Activated T-helper 2 cell treated with anti-CD3 and anti-CD28 coated beads, Interferon-gamma antibody, Interleukin-2, Interleukin-4, amounts not matched to agents 10 μg/mL and 5 μg/mL and 100 μg/mL, durations not matched to agents 14 hours and 24 hours and 36 hours (primary cell): ENCODE results near the gene LAMB2. TPM values are rescaled to one million over a fixed set of nuclear protein-coding genes. Genes with fewer than 3 reads are reported as not detected.

Experiments
- DNase-seq: peaks from one replicate; pipeline ENCODE4 v3.0.0; 2021; ENCODE audit warnings: low spot score
- H3K27ac Mint-ChIP-seq: one replicate; pipeline ENCODE4 v1.8.0; 2021; ENCODE audit warnings: mixed read lengths
- H3K27me3 Mint-ChIP-seq: one replicate; pipeline ENCODE4 v1.8.0; 2021; ENCODE audit warnings: low read depth, mixed read lengths
- H3K36me3 Mint-ChIP-seq: one replicate; pipeline ENCODE4 v1.8.0; 2021; ENCODE audit warnings: low read depth, mixed read lengths
- H3K4me1 Mint-ChIP-seq: one replicate; pipeline ENCODE4 v1.8.0; 2021; ENCODE audit warnings: low read depth, mixed read lengths
- H3K4me3 Mint-ChIP-seq: one replicate; pipeline ENCODE4 v1.8.0; 2021; ENCODE audit warnings: low read depth, mild to moderate bottlenecking, moderate library complexity, mixed read lengths
- H3K9me3 Mint-ChIP-seq: one replicate; pipeline ENCODE4 v1.8.0; 2021; ENCODE audit warnings: mixed read lengths
- intact Hi-C: fragments of 100-400 bp; cut with micrococcal nuclease; formaldehyde crosslinking; loops from one replicate; pipeline ENCODE4 v1.15.1; 2023
- total RNA-seq: library from RNA; stranded (reverse); gene quantifications from 2 replicates; pipeline ENCODE4 v1.2.3, GENCODE V29; 2022

LAMB2 gene
- 0.34 TPM in 1 of 2 replicates, not detected in the other for total RNA-seq

DNA sequence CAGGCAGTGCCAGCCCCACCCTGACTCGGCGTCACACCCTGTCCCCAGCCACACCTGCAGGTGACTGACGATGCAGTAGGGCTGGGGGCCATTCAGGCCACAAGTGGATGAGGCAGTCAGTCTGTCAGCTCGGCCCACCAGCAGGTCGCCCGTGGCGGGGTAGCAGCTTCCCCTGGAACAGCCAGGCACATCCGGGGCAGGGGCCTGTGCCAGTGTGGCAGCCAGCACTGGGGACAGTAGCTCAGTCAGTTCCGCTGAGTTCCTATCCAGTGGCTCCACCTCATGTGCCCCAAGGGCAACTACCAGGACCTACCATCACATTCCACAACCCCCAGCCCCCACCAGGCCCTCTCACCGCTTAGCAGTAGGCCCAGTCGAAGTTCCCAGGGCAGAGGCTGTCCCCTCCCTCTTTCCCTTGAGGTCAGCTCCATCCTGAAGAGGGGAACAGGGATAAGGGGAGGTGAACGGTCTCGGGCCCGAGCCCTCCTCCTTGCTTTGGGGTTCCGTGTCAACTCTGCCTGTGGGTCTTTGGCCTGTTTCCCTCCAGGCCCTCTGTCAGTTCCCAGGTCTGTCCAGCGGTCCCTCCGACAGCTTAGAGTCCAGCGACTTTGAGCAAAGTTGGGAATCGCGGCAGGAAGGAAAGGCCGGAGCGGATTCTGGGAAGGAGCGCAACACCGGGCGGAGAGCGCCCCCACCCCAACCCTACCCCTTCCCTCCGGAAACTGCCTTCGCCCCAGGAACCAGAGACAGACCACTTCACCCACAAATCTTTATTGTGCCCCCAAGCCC is at the start of gene LAMB2:
Gene LAMB2, minus strand, starts transcription at position 614 of the 789 bp plus-strand sequence. Its CDS starts 183 bp downstream, at position 431.
- H3K4me3 Mint-ChIP-seq: no peak within 1 kb of the TSS
- H3K27me3 Mint-ChIP-seq: peaks cover 10% of the 10 kb centered on the region
- no peaks in the 10 kb centered on the region for H3K36me3 Mint-ChIP-seq
- DNase-seq: no peak
- H3K4me1 Mint-ChIP-seq: peaks cover 1% of the 10 kb centered on the region
- H3K9me3 Mint-ChIP-seq: no peaks in the 10 kb centered on the region
- intact Hi-C loops: no loop called here
- no peak within 1 kb of the TSS for H3K27ac Mint-ChIP-seq

DNA sequence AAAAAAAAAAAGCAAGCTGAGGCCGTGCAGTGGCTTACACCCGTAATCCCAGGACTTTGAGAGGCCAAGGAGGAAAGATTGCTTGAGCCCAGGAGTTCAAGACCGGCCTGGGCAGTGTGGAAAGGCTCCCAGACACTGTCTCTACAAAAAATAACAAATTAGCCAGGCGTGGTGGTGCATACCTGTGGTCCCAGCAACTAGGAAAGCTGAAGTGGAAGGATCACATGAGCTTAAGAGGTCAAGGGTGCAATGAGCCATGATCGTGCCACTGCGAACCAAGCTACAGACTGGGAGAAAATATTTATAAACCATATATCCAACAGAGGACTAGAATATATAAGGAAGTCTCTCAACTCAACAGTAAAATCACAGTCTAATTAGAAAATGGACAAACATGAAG is 48.5 kb upstream of the LAMB2 start:
- intact Hi-C loops: no loop called here
- no peaks in the 10 kb centered on the region for H3K4me1 Mint-ChIP-seq
- no peaks in the 10 kb centered on the region for H3K36me3 Mint-ChIP-seq
- no peak for DNase-seq
- no peak overlapping the region for H3K27ac Mint-ChIP-seq
- H3K9me3 Mint-ChIP-seq: no peaks in the 10 kb centered on the region
- H3K27me3 Mint-ChIP-seq: peaks cover 11% of the 10 kb centered on the region
- no peak overlapping the region for H3K4me3 Mint-ChIP-seq

DNA sequence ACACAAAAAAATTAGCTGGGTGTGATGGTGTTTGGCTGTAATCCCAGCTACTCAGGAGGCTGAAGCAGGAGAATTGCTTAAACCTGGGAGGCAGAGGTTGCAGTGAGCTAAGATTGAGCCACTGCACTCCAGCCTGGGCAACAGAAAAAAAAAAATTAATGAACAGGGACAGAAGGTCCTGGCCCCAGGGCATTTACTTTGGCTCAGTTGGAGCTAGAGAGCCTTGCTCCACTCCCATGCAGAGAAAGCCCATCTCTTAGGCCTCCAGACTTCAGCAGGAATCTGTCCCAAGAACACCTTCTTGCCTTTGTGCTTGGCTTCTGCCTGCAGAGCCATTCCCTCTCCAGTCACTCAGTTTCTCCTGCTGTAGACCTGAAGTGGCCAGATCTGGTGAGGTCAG is 47.3 kb upstream of the LAMB2 start:
- Mint-ChIP-seq H3K27me3 (peaks cover 11% of the 10 kb centered on the region), H3K27ac (no peak overlapping the region), H3K4me1 (no peaks in the 10 kb centered on the region), H3K36me3 (no peaks in the 10 kb centered on the region), H3K9me3 (no peaks in the 10 kb centered on the region), H3K4me3 (no peak overlapping the region)
- intact Hi-C loops: no loop called here
- DNase-seq: no peak

DNA sequence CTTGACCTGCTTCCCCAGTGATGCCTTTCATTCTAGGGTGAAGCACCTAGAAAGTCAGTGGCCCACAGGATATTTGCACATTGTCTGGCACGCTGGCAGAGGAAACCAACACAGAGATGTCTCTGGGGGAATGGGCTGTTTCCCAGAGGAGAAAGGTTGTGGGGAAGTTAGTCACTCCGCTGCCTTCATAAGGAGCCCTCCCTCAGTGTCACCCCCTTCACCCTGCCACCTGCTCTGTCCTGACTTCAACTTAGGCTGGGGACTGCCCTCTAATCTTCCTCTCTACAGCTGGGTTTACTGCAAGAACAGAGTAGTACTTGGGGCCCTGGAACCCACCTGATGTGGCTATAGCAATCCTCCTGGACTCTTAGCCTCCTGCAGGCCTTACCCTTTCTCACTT is 44.2 kb upstream of the LAMB2 start:
- H3K27me3 Mint-ChIP-seq: peaks cover 11% of the 10 kb centered on the region
- intact Hi-C loops: loop anchor here (10.0 kb wide), 1 partner anchor 98 kb away; the partner anchor contains the start of gene C3orf62
- no peaks in the 10 kb centered on the region for H3K36me3 Mint-ChIP-seq
- no peak for DNase-seq
- no peak overlapping the region for H3K27ac Mint-ChIP-seq
- H3K9me3 Mint-ChIP-seq: no peaks in the 10 kb centered on the region
- H3K4me1 Mint-ChIP-seq: peaks cover under 1% of the 10 kb centered on the region
- H3K4me3 Mint-ChIP-seq: no peak overlapping the region

DNA sequence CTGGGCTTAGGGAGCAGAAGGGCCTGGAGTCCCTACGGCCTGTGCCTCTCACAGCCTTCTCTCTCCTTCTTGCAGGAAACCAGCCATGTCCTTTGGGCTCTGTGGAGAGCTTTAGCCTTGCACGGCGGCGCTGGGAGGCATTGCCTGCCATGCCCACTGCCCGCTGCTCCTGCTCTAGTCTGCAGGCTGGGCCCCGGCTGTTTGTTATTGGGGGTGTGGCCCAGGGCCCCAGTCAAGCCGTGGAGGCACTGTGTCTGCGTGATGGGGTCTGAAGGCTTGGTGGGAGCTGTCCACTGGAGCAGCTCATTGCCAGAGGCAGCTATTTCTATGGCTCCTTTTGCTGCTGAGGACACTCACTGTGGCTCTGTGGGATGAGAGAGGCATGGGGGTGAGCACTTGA is 42.7 kb upstream of the LAMB2 start:
- intact Hi-C loops: loop anchor here (10.0 kb wide), 1 partner anchor 99 kb away; the partner anchor contains the start of gene C3orf62
- Mint-ChIP-seq H3K9me3 (no peaks in the 10 kb centered on the region), H3K4me3 (no peak overlapping the region), H3K36me3 (no peaks in the 10 kb centered on the region), H3K4me1 (peaks cover 5% of the 10 kb centered on the region), H3K27me3 (peaks cover 9% of the 10 kb centered on the region), H3K27ac (no peak overlapping the region)
- no peak for DNase-seq

DNA sequence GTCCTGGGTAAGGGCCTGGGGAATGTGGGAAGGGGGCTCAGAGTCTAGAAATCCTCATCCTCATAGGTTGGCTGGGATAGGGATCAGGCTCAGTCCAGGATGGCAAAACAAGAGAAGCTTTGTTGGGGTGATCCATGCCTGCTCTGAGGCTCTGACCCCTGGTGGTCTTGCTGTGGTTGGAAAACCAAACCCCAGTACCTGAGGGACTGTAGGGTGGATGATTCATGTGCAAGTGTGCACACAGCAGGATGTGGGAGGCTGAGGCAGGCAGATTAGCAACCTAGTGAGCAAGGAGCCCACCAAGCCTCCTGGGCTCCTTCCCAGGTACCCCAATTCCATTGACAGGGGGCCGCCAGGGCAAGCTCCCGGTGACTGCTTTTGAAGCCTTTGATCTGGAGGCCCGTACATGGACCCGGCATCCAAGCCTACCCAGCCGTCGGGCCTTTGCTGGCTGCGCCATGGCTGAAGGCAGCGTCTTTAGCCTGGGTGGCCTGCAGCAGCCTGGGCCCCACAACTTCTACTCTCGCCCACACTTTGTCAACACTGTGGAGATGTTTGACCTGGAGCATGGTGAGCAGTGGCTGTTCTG is 41.6 kb upstream of the LAMB2 start:
- Mint-ChIP-seq H3K27me3 (peaks cover 8% of the 10 kb centered on the region), H3K9me3 (no peaks in the 10 kb centered on the region), H3K36me3 (no peaks in the 10 kb centered on the region), H3K4me3 (no peak overlapping the region), H3K4me1 (peaks cover 5% of the 10 kb centered on the region), H3K27ac (no peak overlapping the region)
- intact Hi-C loops: loop anchor here (10.0 kb wide), 1 partner anchor 100 kb away; the partner anchor contains the start of gene C3orf62
- DNase-seq: no peak

DNA sequence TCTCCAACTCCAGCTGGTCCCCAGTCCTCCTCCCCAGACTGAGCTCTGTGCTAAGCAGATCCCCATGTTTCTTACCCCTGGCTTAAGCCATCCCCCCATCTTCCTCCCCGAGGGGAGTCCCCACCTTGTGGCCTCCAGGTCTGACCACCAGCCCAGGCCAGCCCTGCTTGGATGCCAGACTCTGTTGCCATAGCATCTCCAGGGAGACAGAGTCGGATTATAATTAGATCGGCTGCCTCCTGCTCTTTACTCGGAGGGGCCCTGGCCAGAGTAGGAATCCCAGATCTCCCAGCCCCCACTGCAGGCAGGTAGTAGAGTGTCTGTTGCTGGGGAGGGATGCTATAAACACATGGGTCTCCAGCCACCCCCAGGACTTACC is 40.9 kb upstream of the LAMB2 start:
- Mint-ChIP-seq H3K4me1 (peaks cover 5% of the 10 kb centered on the region), H3K4me3 (no peak overlapping the region), H3K36me3 (no peaks in the 10 kb centered on the region), H3K9me3 (no peaks in the 10 kb centered on the region), H3K27me3 (peaks cover under 1% of the 10 kb centered on the region), H3K27ac (no peak overlapping the region)
- DNase-seq: no peak
- intact Hi-C loops: loop anchor here (10.0 kb wide), 1 partner anchor 101 kb away; the partner anchor contains the start of gene C3orf62

DNA sequence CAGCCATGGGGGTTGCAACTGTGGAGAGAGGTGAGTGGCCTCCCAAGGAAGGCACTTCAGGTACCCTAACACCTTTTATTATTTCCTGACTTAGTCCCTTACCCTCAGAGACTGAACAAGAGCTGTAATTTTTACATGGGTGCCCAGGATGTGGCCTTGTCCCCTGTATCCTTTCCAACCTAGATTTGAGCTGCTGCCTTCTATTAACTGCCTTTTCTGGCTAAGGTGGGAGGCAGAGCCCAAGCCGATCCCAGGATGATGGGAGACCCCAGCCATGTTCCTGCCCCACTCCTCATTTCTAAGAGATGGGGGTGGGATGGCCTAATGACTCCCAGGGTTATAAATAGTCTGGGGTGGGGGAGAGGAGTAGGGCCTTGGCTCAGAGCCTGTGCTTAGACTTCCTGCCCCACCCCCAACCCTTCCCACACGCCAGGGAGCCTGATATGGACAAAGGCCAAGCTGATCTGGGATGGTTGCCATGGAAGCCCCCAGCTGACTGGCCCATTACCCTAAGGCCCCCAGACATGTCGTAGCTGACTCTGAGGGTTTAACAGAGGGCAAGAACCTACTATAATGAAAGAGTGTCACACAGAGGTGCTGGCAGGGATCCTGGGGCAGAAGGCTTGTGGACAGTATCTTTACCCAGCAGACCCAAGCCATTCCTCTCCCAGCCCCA is 40.4 kb upstream of the LAMB2 start:
- no peak overlapping the region for H3K4me3 Mint-ChIP-seq
- DNase-seq: no peak
- intact Hi-C loops: loop anchor here (10.0 kb wide), 1 partner anchor 102 kb away; the partner anchor contains the start of gene C3orf62
- peaks cover 5% of the 10 kb centered on the region for H3K4me1 Mint-ChIP-seq
- no peaks in the 10 kb centered on the region for H3K9me3 Mint-ChIP-seq
- no peak overlapping the region for H3K27ac Mint-ChIP-seq
- no peaks in the 10 kb centered on the region for H3K27me3 Mint-ChIP-seq
- no peaks in the 10 kb centered on the region for H3K36me3 Mint-ChIP-seq

DNA sequence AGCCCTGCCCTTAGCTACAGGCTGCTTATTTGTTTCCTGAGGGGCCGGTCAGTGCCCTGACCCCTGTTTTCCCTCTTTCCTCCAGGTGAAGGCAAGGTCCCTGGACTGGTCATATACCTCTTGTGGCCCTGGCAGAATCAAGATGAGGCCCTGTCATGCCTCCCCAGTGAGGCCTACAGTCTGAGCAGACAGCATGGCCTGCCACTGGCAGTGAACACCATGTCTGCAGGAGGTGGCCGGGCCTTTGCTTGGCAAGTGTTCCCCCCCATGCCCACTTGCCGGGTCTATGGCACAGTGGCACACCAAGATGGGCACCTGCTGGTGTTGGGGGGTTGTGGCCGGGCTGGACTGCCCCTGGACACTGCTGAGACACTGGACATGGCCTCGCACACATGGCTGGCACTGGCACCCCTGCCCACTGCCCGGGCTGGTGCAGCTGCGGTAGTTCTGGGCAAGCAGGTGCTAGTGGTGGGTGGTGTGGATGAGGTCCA is 39.7 kb upstream of the LAMB2 start:
- Mint-ChIP-seq H3K27me3 (no peaks in the 10 kb centered on the region), H3K4me1 (peaks cover 5% of the 10 kb centered on the region), H3K9me3 (no peaks in the 10 kb centered on the region), H3K36me3 (no peaks in the 10 kb centered on the region), H3K4me3 (peak overlapping the region; percentile 30), H3K27ac (no peak overlapping the region)
- intact Hi-C loops: loop anchor here (10.0 kb wide), 1 partner anchor 102 kb away; the partner anchor contains the start of gene C3orf62
- DNase-seq: no peak

DNA sequence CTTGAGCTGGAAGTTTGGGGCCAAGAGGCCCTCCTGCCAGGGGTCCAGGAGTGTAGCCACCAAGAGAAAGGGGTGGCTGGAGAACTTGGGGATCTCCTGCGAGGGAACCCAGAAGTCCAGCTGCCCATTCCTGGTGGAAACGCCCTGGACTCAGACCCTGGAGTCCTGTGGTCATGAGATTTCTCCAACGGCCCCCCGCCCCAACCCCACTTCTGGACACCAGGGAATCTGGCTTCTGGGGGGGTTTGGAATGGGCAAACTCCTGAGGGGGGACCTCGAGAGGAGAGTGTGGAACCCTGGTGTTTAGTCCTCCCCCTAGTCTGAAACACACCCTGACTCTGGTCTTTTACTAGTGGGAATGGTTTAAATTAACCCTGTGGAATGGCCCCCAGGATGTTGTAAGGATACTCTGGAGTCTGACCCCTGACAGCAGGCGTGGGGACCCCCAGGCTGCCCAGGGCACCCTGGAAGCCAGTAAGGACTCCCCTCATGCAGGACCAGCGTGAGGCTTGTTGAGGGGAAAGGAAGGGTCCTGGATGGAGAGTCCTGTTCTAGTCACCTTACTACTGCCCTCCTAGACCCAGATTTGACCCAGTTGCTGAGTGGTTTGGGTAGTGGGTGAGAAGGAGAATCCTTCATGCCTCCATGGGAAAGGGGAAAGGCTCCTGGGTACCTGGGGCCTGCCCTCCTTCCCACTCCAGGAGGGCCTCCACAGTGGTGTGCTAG is 39.1 kb upstream of the LAMB2 start:
- no peaks in the 10 kb centered on the region for H3K27me3 Mint-ChIP-seq
- intact Hi-C loops: loop anchor here (1.0 to 10.0 kb wide), 2 partner anchors 103 to 277 kb away; partner anchors contain the start of gene C3orf62
- peaks cover 5% of the 10 kb centered on the region for H3K4me1 Mint-ChIP-seq
- H3K9me3 Mint-ChIP-seq: no peaks in the 10 kb centered on the region
- no peaks in the 10 kb centered on the region for H3K36me3 Mint-ChIP-seq
- H3K4me3 Mint-ChIP-seq: peak overlapping the region; percentile 39
- H3K27ac Mint-ChIP-seq: no peak overlapping the region
- DNase-seq: no peak

DNA sequence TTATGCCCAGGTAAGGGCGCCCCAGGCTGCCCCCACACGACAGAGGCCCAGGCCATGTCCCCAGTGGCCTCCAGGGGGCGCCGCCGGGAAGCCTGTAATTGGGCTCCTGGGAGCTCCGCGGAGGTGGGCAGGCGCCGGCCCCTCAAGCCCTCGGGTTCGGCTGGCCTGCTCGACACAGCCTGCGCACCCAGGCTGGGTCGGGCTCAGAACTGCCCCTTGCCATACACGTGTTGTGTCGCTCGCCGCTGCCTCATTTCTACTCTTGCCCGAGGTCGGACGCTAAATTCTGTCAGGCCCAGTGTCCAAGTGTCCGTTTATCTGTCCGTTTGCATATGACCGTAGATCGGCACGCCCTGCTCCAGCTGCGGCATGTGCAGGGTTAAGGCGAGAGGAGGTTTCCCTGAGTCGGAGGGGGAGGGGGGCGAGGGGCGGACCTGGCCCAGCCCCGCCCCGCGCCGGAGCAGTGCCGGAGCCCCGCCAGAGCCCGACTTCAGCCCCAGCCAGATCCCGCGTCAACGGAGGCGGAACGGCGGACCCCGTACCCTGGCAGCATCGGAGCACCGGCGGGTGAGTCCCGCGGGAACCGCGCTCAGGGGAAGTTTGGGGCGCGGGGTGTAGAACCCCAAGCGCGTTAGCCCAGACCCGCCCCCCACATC is 38.4 kb upstream of the LAMB2 start, which contains the start of gene KLHDC8B:
Gene KLHDC8B, plus strand, starts transcription at position 480 of the 656 bp plus-strand sequence. CDS start 1,172 bp downstream, outside the sequence.
- intact Hi-C loops: loop anchor here (1.0 to 10.0 kb wide), 2 partner anchors 104 to 278 kb away; partner anchors contain the start of gene C3orf62

More for the DNA sequence above, 38.4 kb upstream of the LAMB2 start, which contains the start of gene KLHDC8B:
- Mint-ChIP-seq H3K36me3 (peaks cover 6% of the 10 kb centered on the region), H3K9me3 (no peaks in the 10 kb centered on the region), H3K4me3 (peak within 1 kb of the TSS; percentile 84), H3K27me3 (no peaks in the 10 kb centered on the region), H3K4me1 (peaks cover 8% of the 10 kb centered on the region), H3K27ac (peak within 1 kb of the TSS; percentile 48)
- peak; percentile 73 for DNase-seq
